GM12801 (cell line): ENCODE results near the gene KCTD8.

Experiments
- CTCF ChIP-seq: IDR thresholded peaks from one replicate; pipeline ENCODE4 v1.5.1; 2011; ENCODE audit warnings: control low read depth; ENCODE audit not compliant: insufficient read length; ENCODE audit errors: extremely low read depth

The KCTD8 gene

DNA sequence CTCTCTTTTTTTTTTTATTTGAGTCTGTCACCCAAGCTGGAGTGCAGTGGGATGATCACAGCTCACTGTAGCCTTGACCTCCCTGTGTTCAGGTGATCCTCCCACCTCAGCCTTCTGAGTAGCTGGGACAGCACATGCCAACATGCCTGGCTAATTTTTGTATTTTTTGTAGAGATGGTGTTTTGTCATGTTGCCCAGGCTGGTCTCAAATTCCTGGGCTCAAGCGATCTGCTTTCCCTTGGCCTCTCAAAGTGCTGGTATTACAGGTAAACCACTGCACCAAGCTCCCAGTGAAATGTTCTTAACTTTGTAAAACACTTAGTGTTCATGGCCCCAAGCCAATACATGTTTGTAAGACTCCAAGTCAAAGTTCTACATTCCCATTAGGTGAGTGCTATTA is 316.1 kb downstream of the KCTD8 start:
- TF ChIP-seq CTCF: no peak
